H1 (cell line): ENCODE data around the gene TMPRSS3. TPM values are rescaled to one million over a fixed set of nuclear protein-coding genes. Genes with fewer than 3 reads are reported as not detected.

Source experiments
- CTCF ChIA-PET: fragments of 300-600 bp; sonication (Branson Sonifier 250); formaldehyde crosslinking; loops from one replicate; lab custom pipeline; 2021; ENCODE audit not compliant: partially characterized antibody; lab: Charles Lee
- POLR2A ChIA-PET: fragments of 300-600 bp; sonication (Branson Sonifier 250); formaldehyde crosslinking; loops from one replicate; lab custom pipeline; 2021; ENCODE audit warnings: inconsistent platforms; ENCODE audit not compliant: partially characterized antibody; lab: Charles Lee
- DNase-seq, 2 experiments: peaks; one replicate each; pipeline versions ENCODE4 v3.0.0 to v3.0.0-alpha.2; 2010 to 2022; ENCODE audit warnings: low spot score in 2 of 2, low read depth in 1 of 2, mixed read lengths in 1 of 2
- FAIRE-seq: peaks from 2 replicates; lab custom pipeline; 2011; peaks lifted over from hg19 to GRCh38; lab: Jason Lieb, UNC
- H2AFZ ChIP-seq: 2 replicates; pipeline ENCODE4 v1.8.1; 2012; ENCODE audit warnings: low read length, inconsistent platforms
- H2AK5ac ChIP-seq: 2 replicates; pipeline ENCODE4 v1.6.1; 2013; ENCODE audit warnings: low read depth, low read length
- H2BK120ac ChIP-seq: replicated peaks from 2 replicates; pipeline ENCODE3; 2013; ENCODE audit warnings: low read depth, low read length, inconsistent platforms
- H2BK12ac ChIP-seq: 2 replicates; pipeline ENCODE4 v1.6.1; 2013; ENCODE audit warnings: low read depth, low read length
- H2BK15ac ChIP-seq: 2 replicates; pipeline ENCODE4 v1.6.1; 2013; ENCODE audit warnings: low read length
- H2BK20ac ChIP-seq: 2 replicates; pipeline ENCODE4 v1.6.1; 2013; ENCODE audit warnings: low read length
- H2BK5ac ChIP-seq: 2 replicates; pipeline ENCODE4 v1.6.1; 2013; ENCODE audit warnings: low read depth, low read length
- H3K14ac ChIP-seq: 2 replicates; pipeline ENCODE4 v1.6.1; 2013; ENCODE audit warnings: inconsistent platforms; ENCODE audit not compliant: insufficient read length
- H3K18ac ChIP-seq: 2 replicates; pipeline ENCODE4 v1.6.1; 2013; ENCODE audit warnings: low read length; ENCODE audit errors: extremely low read depth
- H3K23ac ChIP-seq: 2 replicates; pipeline ENCODE4 v1.6.1; 2013; ENCODE audit warnings: inconsistent platforms; ENCODE audit not compliant: insufficient read length
- H3K23me2 ChIP-seq: 2 replicates; pipeline ENCODE4 v1.6.1; 2013; ENCODE audit warnings: low read depth, low read length
- H3K27ac ChIP-seq: 2 replicates; pipeline ENCODE4 v1.6.1; 2011; ENCODE audit warnings: low read depth, low read length, inconsistent platforms
- H3K27me3 ChIP-seq, 4 experiments: replicated peaks in 1 of 4; 1 replicate in 1 of 4; 2 replicates in 3 of 4; pipeline versions ENCODE4 v1.6.1 to v1.8.1; 2011 to 2013; ENCODE audit warnings: low read length in 3 of 4, mild to moderate bottlenecking in 3 of 4, inconsistent platforms in 2 of 4, mixed read lengths in 2 of 4, moderate library complexity in 1 of 4; ENCODE audit not compliant: control insufficient read depth in 3 of 4, insufficient read depth in 3 of 4; ENCODE audit errors: extremely low read depth in 1 of 4
- H3K36me3 ChIP-seq, 4 experiments: 2 replicates each; pipeline versions ENCODE4 v1.6.1 to v1.8.1; 2011 to 2013; ENCODE audit warnings: mild to moderate bottlenecking in 4 of 4, low read length in 3 of 4, moderate library complexity in 2 of 4, control low read depth in 1 of 4, inconsistent platforms in 1 of 4; ENCODE audit not compliant: insufficient read depth in 4 of 4, control insufficient read depth in 2 of 4
- H3K4ac ChIP-seq: replicated peaks from 2 replicates; pipeline ENCODE3; 2013; ENCODE audit warnings: low read length, low read depth, mixed read lengths, inconsistent platforms; ENCODE audit not compliant: insufficient read length
- H3K4me1 ChIP-seq, 4 experiments: replicated peaks in 1 of 4; 1 replicate in 1 of 4; 2 replicates in 3 of 4; pipeline versions ENCODE4 v1.6.1 to v1.8.1; 2011 to 2013; ENCODE audit warnings: low read length in 3 of 4, inconsistent platforms in 2 of 4, mixed read lengths in 1 of 4; ENCODE audit not compliant: insufficient read depth in 4 of 4, control insufficient read depth in 3 of 4
- H3K4me2 ChIP-seq, 2 experiments: 2 replicates each; pipeline versions ENCODE4 v1.6.1 to v1.8.1; 2011 to 2013; ENCODE audit warnings: low read depth in 2 of 2, low read length in 2 of 2, control low read depth in 1 of 2, inconsistent platforms in 1 of 2, mild to moderate bottlenecking in 1 of 2; ENCODE audit not compliant: insufficient read depth in 1 of 2
- H3K4me3 ChIP-seq, 4 experiments: fragments of 200-600, 300-600 bp in 1 of 4; sonication (generic), shearing (Covaris generic), sonication (Bioruptor Twin) in 1 of 4; 2 replicates each; pipeline versions ENCODE4 v1.5.1 to v1.8.1; 2011 to 2016; ENCODE audit warnings: low read length in 4 of 4, low read depth in 3 of 4, control low read depth in 2 of 4, inconsistent platforms in 2 of 4, mild to moderate bottlenecking in 2 of 4, mixed read lengths in 1 of 4, moderate library complexity in 1 of 4; ENCODE audit not compliant: insufficient read depth in 2 of 4; ENCODE audit errors: extremely low read depth in 1 of 4
- H3K56ac ChIP-seq: replicated peaks from 2 replicates; pipeline ENCODE3; 2013; ENCODE audit warnings: low read depth, mild to moderate bottlenecking, mixed read lengths, low read length, inconsistent platforms; ENCODE audit not compliant: insufficient read length
- H3K79me1 ChIP-seq: 2 replicates; pipeline ENCODE4 v1.6.1; 2013; ENCODE audit warnings: low read depth, low read length, control low read depth
- H3K79me2 ChIP-seq, 2 experiments: 2 replicates each; pipeline versions ENCODE4 v1.6.1 to v1.8.1; 2012 to 2013; ENCODE audit warnings: low read length in 2 of 2, mild to moderate bottlenecking in 2 of 2, inconsistent platforms in 1 of 2; ENCODE audit not compliant: insufficient read depth in 2 of 2, control insufficient read depth in 1 of 2
- H3K9ac ChIP-seq, 4 experiments: replicated peaks in 1 of 4; 1 replicate in 1 of 4; 2 replicates in 3 of 4; pipeline versions ENCODE4 v1.6.1 to v1.8.1; 2011 to 2013; ENCODE audit warnings: low read depth in 3 of 4, low read length in 3 of 4, control low read depth in 2 of 4, mild to moderate bottlenecking in 2 of 4, moderate library complexity in 2 of 4, inconsistent platforms in 1 of 4; ENCODE audit errors: extremely low read depth in 1 of 4
- H3K9me3 ChIP-seq, 2 experiments: 2 replicates each; pipeline versions ENCODE4 v1.6.1 to v1.8.1; 2012 to 2013; ENCODE audit warnings: mild to moderate bottlenecking in 2 of 2, moderate library complexity in 2 of 2, control low read depth in 1 of 2, inconsistent platforms in 1 of 2, low read depth in 1 of 2, low read length in 1 of 2, mixed read lengths in 1 of 2; ENCODE audit not compliant: insufficient read depth in 2 of 2
- H4K20me1 ChIP-seq, 2 experiments: replicated peaks in 1 of 2; 2 replicates each; pipeline versions ENCODE3 to v1.8.1; 2011 to 2013; ENCODE audit warnings: inconsistent platforms in 2 of 2, low read length in 2 of 2, mild to moderate bottlenecking in 1 of 2; ENCODE audit not compliant: insufficient read depth in 2 of 2, control insufficient read depth in 1 of 2
- H4K5ac ChIP-seq: 2 replicates; pipeline ENCODE4 v1.6.1; 2013; ENCODE audit warnings: low read length, low read depth, mixed read lengths, inconsistent platforms; ENCODE audit not compliant: insufficient read length
- H4K8ac ChIP-seq: 2 replicates; pipeline ENCODE4 v1.8.0; 2013; ENCODE audit warnings: mild to moderate bottlenecking, moderate library complexity, low read length, inconsistent platforms; ENCODE audit not compliant: insufficient read depth; ENCODE audit errors: extremely low read depth
- H4K91ac ChIP-seq: replicated peaks from 2 replicates; pipeline ENCODE3; 2013; ENCODE audit warnings: low read length, mixed read lengths, inconsistent platforms; ENCODE audit not compliant: insufficient read length
- CHD2 ChIP-seq: IDR thresholded peaks from 2 replicates; pipeline ENCODE4 v1.6.1; 2012; ENCODE audit warnings: low read length, improper control_type of control experiment
- HDAC6 ChIP-seq: IDR thresholded peaks from one replicate; pipeline ENCODE4 v1.7.1; 2012; ENCODE audit warnings: low read depth, mild to moderate bottlenecking, inconsistent platforms, low read length, moderate library complexity
- TBP ChIP-seq: IDR thresholded peaks from 2 replicates; pipeline ENCODE4 v1.6.1; 2011; ENCODE audit warnings: low read depth, low read length, improper control_type of control experiment
- WGBS, 2 experiments: shearing (Covaris generic) in 1 of 2; methylation state at CpG; one replicate each; pipeline versions ENCODE4 v1.1.6 to v1.1.7; 2013 to 2015; ENCODE audit warnings: low lambda C conversion rate in 2 of 2, mixed read lengths in 2 of 2, inconsistent platforms in 1 of 2, low coverage in 1 of 2, missing lambda C conversion rate in 1 of 2; ENCODE audit not compliant: insufficient replicate concordance in 2 of 2, insufficient coverage in 1 of 2, insufficient read length in 1 of 2; ENCODE audit errors: extremely low coverage in 1 of 2, missing lambda C conversion rate in 1 of 2; 5-methylcytosine and 5-hydroxymethylcytosine counted together
- polyA plus RNA-seq, 7 experiments: library from polyadenylated mRNA; depleted of rRNA in 3 of 7; stranded (reverse) in 5 of 7; unstranded in 2 of 7; fragments of >200 nt in 5 of 7; fragments of 200-250 nt in 2 of 7; gene quantifications; 1 replicate in 5 of 7; 2 replicates in 1 of 7; 4 replicates in 1 of 7; pipeline versions ENCODE4 v1.2.1 to v1.2.3, GENCODE V29; 2011 to 2013; ENCODE audit warnings: missing spikeins in 2 of 7, mixed read lengths in 2 of 7
- total RNA-seq: library from RNA; stranded (reverse); fragmentation: NEBNext Ultra II Directional; extraction: Animal tissue kit (Norgen Biotek cat#: 25700); gene quantifications from 2 replicates; pipeline ENCODE4 v1.2.1, GENCODE V29; 2021

The TMPRSS3 gene
- total and polyA plus RNA-seq, 2 of the 8 experiments (the other 6 are each of a cell fraction or from before 2014, with no cell fraction given), result 0.38 TPM; not detected in 1

DNA sequence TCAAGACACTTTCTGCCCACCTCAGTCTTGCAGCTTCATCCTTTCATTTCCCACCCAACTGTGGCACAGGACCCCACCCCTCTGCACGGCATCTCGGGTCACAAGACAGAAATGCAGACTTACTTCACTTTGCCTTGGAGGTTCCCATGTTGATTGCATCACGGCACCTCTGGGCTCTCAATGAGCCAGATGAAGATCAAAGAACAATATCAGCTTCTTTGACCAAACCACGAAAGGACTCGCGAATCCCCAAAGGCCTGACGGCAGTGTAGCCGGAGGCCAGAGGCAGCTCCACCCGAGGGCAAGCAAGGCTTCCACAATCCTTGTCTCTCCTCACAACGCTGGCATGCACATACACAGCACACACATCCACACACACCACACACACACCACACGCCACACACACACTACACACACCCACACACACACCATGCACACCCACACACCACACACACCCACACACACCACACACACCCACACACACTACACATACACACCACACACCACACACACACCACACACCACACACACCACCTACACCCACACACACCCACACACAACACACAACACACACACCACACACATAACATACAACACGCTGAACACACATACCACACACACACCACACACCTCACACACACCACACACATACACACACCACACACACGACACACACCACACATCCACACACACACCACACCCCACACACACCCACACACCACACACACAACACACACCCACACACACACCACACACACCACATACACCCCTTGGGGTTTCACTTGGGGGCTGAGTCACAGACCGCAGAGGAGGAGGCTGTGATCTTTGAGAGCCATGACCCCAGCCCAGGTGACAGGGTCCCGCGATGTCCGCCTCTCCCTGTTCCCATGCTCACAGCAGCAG, 43.7 kb upstream of the TMPRSS3 start:
- Histone ChIP-seq H2BK12ac (no peak overlapping the region), H2AFZ (no peak overlapping the region), H3K79me2 (no peaks in the 10 kb centered on the region), H2BK120ac (no peak overlapping the region), H3K27ac (no peak overlapping the region), H4K8ac (no peak overlapping the region), H3K79me1 (no peaks in the 10 kb centered on the region), H3K18ac (no peak overlapping the region), H3K23ac (no peak overlapping the region), H3K56ac (peak overlapping the region; percentile 100), H3K27me3 (no peaks in the 10 kb centered on the region), H3K4me1 (no peaks in the 10 kb centered on the region), H3K9ac (no peak overlapping the region), H4K5ac (no peak overlapping the region), H4K20me1 (peaks cover 0 to 7% of the 10 kb centered on the region in 2 experiments), H3K9me3 (no peaks in the 10 kb centered on the region), H3K4ac (no peak overlapping the region), H2AK5ac (no peak overlapping the region), H4K91ac (peak overlapping the region; percentile 59), H2BK20ac (no peak overlapping the region), H2BK15ac (peak overlapping the region; percentile 83; the same call in 1 of the 2 replicates), H3K4me2 (no peak overlapping the region), H3K4me3 (no peak overlapping the region), H2BK5ac (no peak overlapping the region), H3K14ac (peak overlapping the region; percentile 33), H3K36me3 (no peaks in the 10 kb centered on the region), H3K23me2 (peaks cover 6% of the 10 kb centered on the region; the same call in 1 of the 2 replicates)
- ChIA-PET CTCF (interaction anchor here (1.0 to 1.2 kb wide), 3 partner anchors 14 to 128 kb away, joined by 3 to 4 read pairs (median 4); no protein-coding TSS in a partner anchor), POLR2A (no interaction called here)
- no peak for FAIRE-seq
- DNase-seq, result no peak
- TF ChIP-seq TBP (no peak), CHD2 (no peak), HDAC6 (no peak)
- WGBS, 2 experiments, result 89% methylated on average over 16 of the region's 17 CpGs; no CpG with 5 or more reads in 1 of the 2 experiments
